Gastrocnemius medialis (tissue), 4 donors: ENCODE data around the gene TMEM121.

ENCODE experiments used
- POLR2A ChIP-seq, 2 donors: fragments of 450-650 bp; IDR thresholded peaks; one replicate each; pipeline ENCODE4 v1.6.1; 2017; ENCODE audit warnings: antibody characterized with exemption in 2 of 2, mild to moderate bottlenecking in 2 of 2, moderate library complexity in 2 of 2
- TF ChIP-seq, protein P1 (sequence below), 5 experiments: fragments of 450-650 bp in 3 of 5; fragments of 200-600 bp in 2 of 5; sonication (generic) in 2 of 5; IDR thresholded peaks in 4 of 5; conservative IDR thresholded peaks in 1 of 5; 1 replicate in 4 of 5; 2 replicates in 1 of 5; pipeline ENCODE4 v1.5.1; 2016 to 2019; ENCODE audit warnings: antibody characterized with exemption in 5 of 5, mild to moderate bottlenecking in 3 of 5, moderate library complexity in 3 of 5

DNA sequence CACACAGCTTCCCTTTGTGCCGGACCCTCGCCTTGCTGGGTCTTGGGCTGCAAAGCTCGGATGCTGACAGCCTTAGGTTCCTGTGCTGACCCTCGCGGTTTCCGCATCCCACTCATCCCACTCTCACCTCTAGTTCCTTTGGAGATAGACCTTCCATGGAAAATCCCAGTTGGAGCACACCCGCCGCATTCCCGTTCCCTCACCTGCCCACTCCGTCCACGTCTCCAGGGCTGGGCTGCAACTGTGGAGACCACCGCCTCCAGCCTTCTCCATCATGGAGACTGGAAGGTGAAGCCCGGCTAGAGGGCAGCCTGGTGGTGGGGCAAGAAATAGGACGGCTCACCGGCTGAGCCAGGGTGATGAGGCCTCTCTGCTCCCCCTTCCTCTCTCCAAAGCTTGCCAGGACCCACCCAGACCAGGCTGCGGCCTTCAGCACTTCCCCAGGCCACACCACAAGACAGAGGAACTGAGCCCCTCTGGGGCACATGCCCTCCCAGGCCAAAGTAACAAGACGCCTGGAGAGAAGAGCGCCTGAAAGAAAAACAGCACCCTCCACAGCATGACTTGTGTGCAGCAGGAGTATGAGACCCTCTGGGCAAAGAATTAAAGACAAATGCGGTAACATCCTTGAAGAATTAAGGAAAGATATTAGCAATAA, 15.0 kb downstream of the TMEM121 start:
- TF ChIP-seq, protein P1, sequence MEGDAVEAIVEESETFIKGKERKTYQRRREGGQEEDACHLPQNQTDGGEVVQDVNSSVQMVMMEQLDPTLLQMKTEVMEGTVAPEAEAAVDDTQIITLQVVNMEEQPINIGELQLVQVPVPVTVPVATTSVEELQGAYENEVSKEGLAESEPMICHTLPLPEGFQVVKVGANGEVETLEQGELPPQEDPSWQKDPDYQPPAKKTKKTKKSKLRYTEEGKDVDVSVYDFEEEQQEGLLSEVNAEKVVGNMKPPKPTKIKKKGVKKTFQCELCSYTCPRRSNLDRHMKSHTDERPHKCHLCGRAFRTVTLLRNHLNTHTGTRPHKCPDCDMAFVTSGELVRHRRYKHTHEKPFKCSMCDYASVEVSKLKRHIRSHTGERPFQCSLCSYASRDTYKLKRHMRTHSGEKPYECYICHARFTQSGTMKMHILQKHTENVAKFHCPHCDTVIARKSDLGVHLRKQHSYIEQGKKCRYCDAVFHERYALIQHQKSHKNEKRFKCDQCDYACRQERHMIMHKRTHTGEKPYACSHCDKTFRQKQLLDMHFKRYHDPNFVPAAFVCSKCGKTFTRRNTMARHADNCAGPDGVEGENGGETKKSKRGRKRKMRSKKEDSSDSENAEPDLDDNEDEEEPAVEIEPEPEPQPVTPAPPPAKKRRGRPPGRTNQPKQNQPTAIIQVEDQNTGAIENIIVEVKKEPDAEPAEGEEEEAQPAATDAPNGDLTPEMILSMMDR (IDR thresholded peaks at IDR 0.05 in 4 of 5, conservative IDR thresholded peaks at IDR 0.05 in 1 of 5), result no peak
- TF ChIP-seq POLR2A (IDR thresholded peaks at IDR 0.05), result no peak
